Astrocyte (in vitro differentiated cells and primary cell): Measurements from ENCODE around the gene NDUFS1.

ENCODE experiments used
- CTCF ChIP-seq: IDR thresholded peaks from 2 replicates; pipeline ENCODE4 v1.5.1; 2011; ENCODE audit warnings: low read depth, mild to moderate bottlenecking, inconsistent platforms, low read length, moderate library complexity; ENCODE audit not compliant: insufficient read depth
- EZH2 ChIP-seq: IDR thresholded peaks from 2 replicates; pipeline ENCODE4 v1.6.1; 2012; ENCODE audit warnings: mild to moderate bottlenecking, low read length, inconsistent platforms; ENCODE audit not compliant: insufficient read depth

GRCh38 chr2:206116278-206116677 is 43.0 kb downstream of the NDUFS1 start:
- TF ChIP-seq CTCF (no peak), EZH2 (no peak)
